NCI-H82 (cell line): ENCODE data around the gene EIF3K.

Source experiments
- DNase-seq: peaks from one replicate; lab custom pipeline; 2025; lab: John Stamatoyannopoulos, UW

EIF3K gene

GRCh38 chr19:38665950-38666662 is 47.1 kb downstream of the EIF3K start:
- DNase-seq: no peak

DNA sequence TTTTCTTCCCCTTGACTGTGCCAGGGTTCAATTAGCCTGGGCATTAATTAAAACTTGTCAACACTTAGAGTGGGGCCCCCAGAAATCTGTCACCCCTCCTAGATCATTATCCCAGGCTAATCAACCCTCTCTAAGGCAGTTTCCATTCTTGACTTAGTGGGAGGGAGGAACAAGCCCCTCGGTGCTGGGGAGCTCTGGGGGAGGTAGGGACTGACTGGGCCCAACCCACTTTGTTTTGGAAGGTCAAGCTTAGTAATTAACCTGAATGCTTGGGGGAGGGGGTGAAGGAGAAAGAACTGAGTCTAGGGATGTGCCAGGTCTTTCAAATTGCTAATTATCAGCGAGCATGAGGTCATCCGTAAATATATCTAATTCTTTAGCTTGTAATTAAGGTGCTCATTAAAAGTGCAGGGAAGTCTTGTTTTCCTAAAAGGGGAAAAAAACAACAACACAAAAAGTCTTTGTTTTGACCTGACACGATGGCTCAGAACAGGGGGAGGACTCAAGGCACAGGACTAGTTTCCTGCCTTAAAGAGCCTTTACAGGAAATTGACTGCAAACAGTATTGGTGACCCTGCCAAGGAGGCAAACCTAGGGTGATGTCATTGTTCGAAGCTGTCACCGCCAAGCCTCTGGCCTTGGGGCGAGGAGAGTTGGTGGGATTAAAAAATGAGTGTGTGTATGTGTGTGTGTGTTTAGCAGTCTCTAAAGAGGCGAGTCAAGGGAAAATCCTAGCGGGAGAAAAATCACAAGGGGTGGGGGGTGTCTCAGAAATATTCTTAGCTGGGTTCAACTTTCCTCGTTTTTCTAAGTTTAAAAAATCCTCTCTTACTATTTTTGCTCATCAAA is 47.9 kb downstream of the EIF3K start:
- DNase-seq: peak; percentile 58

DNA sequence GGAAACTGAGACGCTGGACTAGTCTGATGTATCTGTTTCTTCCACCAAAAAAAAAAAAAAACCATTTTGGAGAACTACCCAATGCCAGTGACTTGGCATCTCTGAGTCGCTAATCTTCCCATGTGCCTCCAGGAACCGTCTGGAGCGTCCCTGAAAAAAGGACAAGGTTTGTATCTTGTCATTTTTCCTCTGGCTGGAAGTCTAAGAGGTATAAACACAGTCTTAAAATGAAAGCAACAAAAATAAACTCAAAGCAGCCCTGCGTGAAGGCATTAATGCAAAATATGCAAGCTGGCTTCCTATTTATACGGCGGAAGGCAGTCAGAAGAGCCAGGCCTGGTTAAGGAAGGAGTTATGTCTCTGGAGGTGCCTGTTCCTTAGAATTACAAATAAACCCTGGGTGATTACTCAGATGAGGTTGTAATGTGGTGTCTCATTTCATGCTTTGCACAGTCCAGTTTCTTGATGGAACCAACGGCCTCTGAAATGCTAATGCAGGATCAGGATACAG is 48.7 kb downstream of the EIF3K start:
- no peak for DNase-seq

- DNase-seq: no peak
Measured at GRCh38 chr19:38669552-38669951, 50.6 kb downstream of the EIF3K start.

- no peak for DNase-seq
Measured at GRCh38 chr19:38670921-38671398, 52.0 kb downstream of the EIF3K start.

GRCh38 chr19:38671654-38672053 is 52.7 kb downstream of the EIF3K start:
- DNase-seq: no peak

DNA sequence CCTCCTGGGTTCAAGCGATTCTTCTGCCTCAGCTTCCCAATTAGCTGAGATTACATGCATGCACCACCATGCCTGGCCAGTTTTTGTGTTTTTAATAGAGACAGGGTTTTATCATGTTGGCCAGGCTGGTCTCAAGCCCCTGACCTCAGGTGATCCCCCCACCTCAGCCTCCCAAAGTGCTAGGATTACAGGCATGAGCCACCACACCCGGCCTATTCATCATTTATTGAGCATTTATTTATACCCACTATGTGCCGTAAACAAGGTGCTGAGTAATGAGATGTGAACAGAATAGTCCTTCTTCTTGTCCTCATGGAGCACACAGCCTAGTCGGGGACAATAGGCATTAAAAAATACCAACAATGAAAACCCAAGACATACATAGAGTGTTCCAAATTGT is 54.0 kb downstream of the EIF3K start:
- no peak for DNase-seq

GRCh38 chr19:38674388-38675171 is 55.6 kb downstream of the EIF3K start:
- no peak for DNase-seq

- no peak for DNase-seq
Measured at GRCh38 chr19:38675611-38676010, 56.6 kb downstream of the EIF3K start.

GRCh38 chr19:38676023-38676877 is 57.3 kb downstream of the EIF3K start:
- DNase-seq: no peak

GRCh38 chr19:38676878-38677646 is 58.1 kb downstream of the EIF3K start:
- DNase-seq: no peak

GRCh38 chr19:38678217-38678890 is 59.4 kb downstream of the EIF3K start:
- no peak for DNase-seq

DNA sequence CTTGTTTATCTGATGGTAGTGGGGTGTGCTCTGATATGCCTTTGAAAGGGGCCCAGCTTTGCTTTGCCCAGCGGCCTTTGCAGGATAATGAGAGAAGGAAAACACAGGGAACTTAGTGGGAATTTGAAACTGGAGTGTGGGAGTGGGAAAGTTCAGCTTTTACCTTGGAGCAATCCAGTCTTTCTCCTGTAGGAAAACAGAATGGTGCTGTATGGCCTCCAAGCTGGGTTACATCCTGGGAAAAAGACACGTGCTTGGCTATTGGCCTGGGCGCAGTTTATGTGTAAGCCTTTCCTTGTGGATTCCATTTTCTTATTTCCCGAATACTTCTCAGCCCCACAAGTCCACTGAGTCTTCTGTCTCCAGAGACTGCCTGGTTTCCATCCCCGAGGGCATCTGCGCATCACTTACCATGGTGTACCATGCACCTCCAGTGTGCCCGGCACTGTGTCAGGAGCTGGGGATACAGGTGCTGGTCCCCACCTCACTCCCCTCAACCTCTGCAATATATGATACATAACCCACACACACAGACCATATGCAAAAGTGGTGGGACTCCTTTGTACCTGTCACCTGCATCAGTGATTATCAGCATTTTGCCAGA is 60.0 kb downstream of the EIF3K start:
- DNase-seq: no peak

GRCh38 chr19:38679839-38680238 is 60.9 kb downstream of the EIF3K start:
- no peak for DNase-seq

- DNase-seq: no peak
Measured at GRCh38 chr19:38682195-38682867, 63.3 kb downstream of the EIF3K start.

GRCh38 chr19:38682872-38683392 is 63.9 kb downstream of the EIF3K start:
- no peak for DNase-seq

DNA sequence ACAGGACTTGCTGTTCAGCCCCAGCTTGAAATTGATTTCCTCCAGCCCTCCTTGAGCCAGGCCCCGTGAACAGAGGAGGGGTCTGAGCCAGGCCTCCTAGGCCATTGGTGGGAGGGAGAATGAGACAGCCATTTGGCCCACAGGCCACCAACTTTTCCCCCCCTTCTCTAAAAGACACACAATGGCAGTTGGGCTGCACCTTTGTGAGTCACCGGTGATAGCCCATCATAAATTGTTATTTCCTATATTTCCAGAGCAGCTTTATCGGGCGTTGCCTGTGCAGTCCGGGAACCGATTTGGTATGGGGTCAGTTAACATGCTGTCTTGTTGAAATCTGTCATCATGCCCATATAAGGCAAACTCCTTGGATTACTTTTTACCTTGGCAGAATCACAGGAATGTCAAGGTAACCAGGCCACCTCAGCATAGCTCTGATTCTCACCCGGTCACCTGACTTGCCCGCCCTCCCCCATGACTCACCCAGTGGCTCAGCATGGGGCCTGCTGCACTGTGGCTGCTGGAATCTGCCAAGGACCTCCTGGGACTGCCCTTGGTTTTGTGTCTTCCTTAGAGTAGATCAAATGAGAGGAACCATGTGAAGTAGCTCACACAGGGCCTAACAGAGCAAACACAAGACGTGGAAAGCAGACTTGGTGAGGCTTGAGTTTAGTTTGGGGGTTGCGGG is 64.5 kb downstream of the EIF3K start:
- DNase-seq: peak; percentile 24
